ENCODE results near the gene PKD2.

DNA sequence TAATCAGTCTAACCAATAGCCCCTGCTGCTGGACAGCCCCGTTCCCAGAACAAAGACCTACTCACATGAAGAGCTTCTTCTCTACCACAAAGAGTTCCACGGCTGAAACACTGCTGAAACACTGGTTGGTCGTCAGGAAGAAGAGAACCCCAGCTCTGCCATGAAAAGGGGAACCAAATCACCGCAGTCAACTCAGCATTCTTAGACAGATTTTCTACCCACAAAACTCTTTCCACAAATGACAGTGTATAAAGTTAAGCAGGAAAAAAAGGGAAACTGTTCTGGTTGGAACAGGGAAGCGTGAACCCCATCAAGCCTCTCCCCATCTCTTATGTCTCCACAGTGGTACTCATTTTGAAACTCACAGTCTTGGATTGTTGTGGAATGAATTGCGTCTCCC is 93.7 kb downstream of the PKD2 start:
- TF ChIP-seq, protein P1, sequence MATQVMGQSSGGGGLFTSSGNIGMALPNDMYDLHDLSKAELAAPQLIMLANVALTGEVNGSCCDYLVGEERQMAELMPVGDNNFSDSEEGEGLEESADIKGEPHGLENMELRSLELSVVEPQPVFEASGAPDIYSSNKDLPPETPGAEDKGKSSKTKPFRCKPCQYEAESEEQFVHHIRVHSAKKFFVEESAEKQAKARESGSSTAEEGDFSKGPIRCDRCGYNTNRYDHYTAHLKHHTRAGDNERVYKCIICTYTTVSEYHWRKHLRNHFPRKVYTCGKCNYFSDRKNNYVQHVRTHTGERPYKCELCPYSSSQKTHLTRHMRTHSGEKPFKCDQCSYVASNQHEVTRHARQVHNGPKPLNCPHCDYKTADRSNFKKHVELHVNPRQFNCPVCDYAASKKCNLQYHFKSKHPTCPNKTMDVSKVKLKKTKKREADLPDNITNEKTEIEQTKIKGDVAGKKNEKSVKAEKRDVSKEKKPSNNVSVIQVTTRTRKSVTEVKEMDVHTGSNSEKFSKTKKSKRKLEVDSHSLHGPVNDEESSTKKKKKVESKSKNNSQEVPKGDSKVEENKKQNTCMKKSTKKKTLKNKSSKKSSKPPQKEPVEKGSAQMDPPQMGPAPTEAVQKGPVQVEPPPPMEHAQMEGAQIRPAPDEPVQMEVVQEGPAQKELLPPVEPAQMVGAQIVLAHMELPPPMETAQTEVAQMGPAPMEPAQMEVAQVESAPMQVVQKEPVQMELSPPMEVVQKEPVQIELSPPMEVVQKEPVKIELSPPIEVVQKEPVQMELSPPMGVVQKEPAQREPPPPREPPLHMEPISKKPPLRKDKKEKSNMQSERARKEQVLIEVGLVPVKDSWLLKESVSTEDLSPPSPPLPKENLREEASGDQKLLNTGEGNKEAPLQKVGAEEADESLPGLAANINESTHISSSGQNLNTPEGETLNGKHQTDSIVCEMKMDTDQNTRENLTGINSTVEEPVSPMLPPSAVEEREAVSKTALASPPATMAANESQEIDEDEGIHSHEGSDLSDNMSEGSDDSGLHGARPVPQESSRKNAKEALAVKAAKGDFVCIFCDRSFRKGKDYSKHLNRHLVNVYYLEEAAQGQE (IDR thresholded peaks at IDR 0.05; ENCODE audit: insufficient read depth in 1 of 2, low read depth in 2 of 2, low read length in 2 of 2), result no peak
- TF ChIP-seq SIN3A (IDR thresholded peaks at IDR 0.05; ENCODE audit: borderline replicate concordance, insufficient read depth, low read length) (no peak), TAF1 (IDR thresholded peaks at IDR 0.05; ENCODE audit: borderline replicate concordance, insufficient read depth, low read length) (no peak)
